CD4-positive, alpha-beta T cell treated with Interleukin-17A for 1 hour (primary cell): Measurements from ENCODE around the gene IL10RB.
"Not testable (repeated sequence)": the region's sequence is repeated elsewhere in the genome, so short reads cannot be mapped to it uniquely, and the experiment has no call there.

Source experiments
- DNase-seq: peaks from one replicate; pipeline ENCODE4 v3.0.0-alpha.2; 2020

Gene IL10RB

GRCh38 chr21:33241846-33242245 is 24.3 kb upstream of the IL10RB start:
- peak; percentile 37 for DNase-seq

GRCh38 chr21:33242846-33243245 is 23.3 kb upstream of the IL10RB start:
- DNase-seq: not testable (repeated sequence)

GRCh38 chr21:33244082-33244778 is 21.9 kb upstream of the IL10RB start:
- peak; percentile 47 for DNase-seq

- no peak for DNase-seq
Measured at GRCh38 chr21:33244779-33245105, 21.4 kb upstream of the IL10RB start.

GRCh38 chr21:33245289-33245918 is 20.8 kb upstream of the IL10RB start:
- DNase-seq: no peak

- DNase-seq: no peak
Measured at GRCh38 chr21:33246506-33246905, 19.7 kb upstream of the IL10RB start.

- DNase-seq: no peak
Measured at GRCh38 chr21:33246963-33247362, 19.2 kb upstream of the IL10RB start.

- no peak for DNase-seq
Measured at GRCh38 chr21:33247599-33247998, 18.6 kb upstream of the IL10RB start.

GRCh38 chr21:33249331-33250002 is 16.7 kb upstream of the IL10RB start:
- DNase-seq: no peak

- no peak for DNase-seq
Measured at GRCh38 chr21:33251119-33251518, 15.0 kb upstream of the IL10RB start.

GRCh38 chr21:33253382-33253781 is 12.8 kb upstream of the IL10RB start:
- DNase-seq: not testable (repeated sequence)

GRCh38 chr21:33254766-33255165 is 11.4 kb upstream of the IL10RB start:
- no peak for DNase-seq

GRCh38 chr21:33255404-33255803 is 10.8 kb upstream of the IL10RB start:
- no peak for DNase-seq

GRCh38 chr21:33256019-33256418 is 10.1 kb upstream of the IL10RB start:
- DNase-seq: no peak

GRCh38 chr21:33257094-33257803 is 8.9 kb upstream of the IL10RB start:
- no peak for DNase-seq

- DNase-seq: no peak
Measured at GRCh38 chr21:33258475-33258874, 7.7 kb upstream of the IL10RB start.

- no peak for DNase-seq
Measured at GRCh38 chr21:33259428-33259827, 6.7 kb upstream of the IL10RB start.

GRCh38 chr21:33259995-33260394 is 6.2 kb upstream of the IL10RB start:
- no peak for DNase-seq

- DNase-seq: peak; percentile 42
Measured at GRCh38 chr21:33261635-33262034, 4.5 kb upstream of the IL10RB start.

- DNase-seq: no peak
Measured at GRCh38 chr21:33262921-33263320, 3.2 kb upstream of the IL10RB start.

- no peak for DNase-seq
Measured at GRCh38 chr21:33264561-33264960, 1.6 kb upstream of the IL10RB start.

- DNase-seq: peak; percentile 54
Measured at GRCh38 chr21:33265664-33266049, 510 bp upstream of the IL10RB start.

- DNase-seq: peak; percentile 47
Measured at GRCh38 chr21:33266789-33267135, 595 bp downstream of the IL10RB start.

- no peak for DNase-seq
Measured at GRCh38 chr21:33267250-33267649, 1.1 kb downstream of the IL10RB start.
